ENCODE results near the gene NGLY1.

GRCh38 chr3:25789209-25789595 is 6.0 kb upstream of the NGLY1 start:
- TF ChIP-seq, protein P1, sequence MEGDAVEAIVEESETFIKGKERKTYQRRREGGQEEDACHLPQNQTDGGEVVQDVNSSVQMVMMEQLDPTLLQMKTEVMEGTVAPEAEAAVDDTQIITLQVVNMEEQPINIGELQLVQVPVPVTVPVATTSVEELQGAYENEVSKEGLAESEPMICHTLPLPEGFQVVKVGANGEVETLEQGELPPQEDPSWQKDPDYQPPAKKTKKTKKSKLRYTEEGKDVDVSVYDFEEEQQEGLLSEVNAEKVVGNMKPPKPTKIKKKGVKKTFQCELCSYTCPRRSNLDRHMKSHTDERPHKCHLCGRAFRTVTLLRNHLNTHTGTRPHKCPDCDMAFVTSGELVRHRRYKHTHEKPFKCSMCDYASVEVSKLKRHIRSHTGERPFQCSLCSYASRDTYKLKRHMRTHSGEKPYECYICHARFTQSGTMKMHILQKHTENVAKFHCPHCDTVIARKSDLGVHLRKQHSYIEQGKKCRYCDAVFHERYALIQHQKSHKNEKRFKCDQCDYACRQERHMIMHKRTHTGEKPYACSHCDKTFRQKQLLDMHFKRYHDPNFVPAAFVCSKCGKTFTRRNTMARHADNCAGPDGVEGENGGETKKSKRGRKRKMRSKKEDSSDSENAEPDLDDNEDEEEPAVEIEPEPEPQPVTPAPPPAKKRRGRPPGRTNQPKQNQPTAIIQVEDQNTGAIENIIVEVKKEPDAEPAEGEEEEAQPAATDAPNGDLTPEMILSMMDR (IDR thresholded peaks at IDR 0.05 in 4 of 5, conservative IDR thresholded peaks at IDR 0.05 in 1 of 5): no peak
- TF ChIP-seq POLR2A (IDR thresholded peaks at IDR 0.05): no peak

Measured in gastrocnemius medialis (tissue), 4 donors.